NT2/D1 (cell line): ENCODE results near the gene PRKAB1.

Experiments
- DNase-seq: peaks from one replicate; pipeline ENCODE4 v3.0.0-alpha.2; 2011; ENCODE audit warnings: low read depth, low spot score
- H3K27me3 ChIP-seq: 2 replicates; pipeline ENCODE4 v1.6.0; 2011; ENCODE audit warnings: mild to moderate bottlenecking; ENCODE audit not compliant: insufficient read length, insufficient read depth
- H3K36me3 ChIP-seq: 2 replicates; pipeline ENCODE4 v1.6.1; 2011; ENCODE audit warnings: mild to moderate bottlenecking, low read length, mixed read lengths; ENCODE audit not compliant: insufficient read depth, insufficient read length
- H3K4me1 ChIP-seq: 2 replicates; pipeline ENCODE4 v1.5.1; 2011; ENCODE audit not compliant: insufficient read depth, insufficient read length
- H3K4me3 ChIP-seq: 2 replicates; pipeline ENCODE4 v1.5.1; 2011; ENCODE audit warnings: low read depth; ENCODE audit not compliant: insufficient read length
- H3K9ac ChIP-seq: 2 replicates; pipeline ENCODE4 v1.6.0; 2011; ENCODE audit warnings: low read depth; ENCODE audit not compliant: insufficient read length
- H3K9me3 ChIP-seq: 2 replicates; pipeline ENCODE4 v1.5.1; 2011; ENCODE audit warnings: mild to moderate bottlenecking, low read length; ENCODE audit not compliant: insufficient read depth
- SUZ12 ChIP-seq: IDR thresholded peaks from 2 replicates; pipeline ENCODE4 v1.6.1; 2011; ENCODE audit not compliant: insufficient read length, insufficient read depth; ENCODE audit errors: extremely low read depth
- YY1 ChIP-seq: IDR thresholded peaks from 2 replicates; pipeline ENCODE4 v1.6.1; 2011; ENCODE audit not compliant: insufficient read length, insufficient read depth
- ZNF274 ChIP-seq: IDR thresholded peaks from 2 replicates; pipeline ENCODE4 v1.6.1; 2011; ENCODE audit warnings: mild to moderate bottlenecking, low read depth, low read length

Gene PRKAB1

DNA sequence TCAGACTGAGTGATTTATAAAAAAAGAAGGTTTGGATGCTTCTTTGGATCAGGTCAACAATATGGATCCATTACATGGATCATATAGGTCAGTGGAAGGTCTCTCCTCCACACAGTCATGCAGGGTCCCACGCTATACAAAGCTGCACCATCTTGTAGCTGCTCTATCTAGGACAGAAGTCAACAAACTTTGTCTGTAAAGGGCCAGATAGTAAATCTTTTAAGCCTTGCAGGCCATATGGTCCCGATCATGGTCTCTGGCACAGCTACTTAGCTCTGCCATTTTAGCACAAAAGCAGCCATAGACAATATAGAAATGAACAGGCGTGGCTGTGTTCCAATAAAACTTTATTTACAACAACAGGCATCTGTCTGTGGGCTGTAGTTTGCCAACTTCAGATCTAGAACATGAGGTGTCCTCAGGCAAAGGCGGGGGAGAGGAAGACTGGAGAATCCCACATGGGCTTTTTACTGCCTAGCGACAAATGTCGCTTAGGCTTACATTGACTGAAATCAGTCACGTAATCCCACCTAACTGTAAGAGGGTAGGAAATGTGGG is 37.6 kb upstream of the PRKAB1 start:
- no peaks in the 10 kb centered on the region for H3K36me3 ChIP-seq
- no peak for DNase-seq
- no peaks in the 10 kb centered on the region; the same call in 1 of the 2 replicates for H3K9me3 ChIP-seq
- peaks cover 2% of the 10 kb centered on the region for H3K4me1 ChIP-seq
- no peak overlapping the region for H3K4me3 ChIP-seq
- H3K27me3 ChIP-seq: no peaks in the 10 kb centered on the region
- TF ChIP-seq SUZ12 (no peak), ZNF274 (no peak), YY1 (no peak)
- H3K9ac ChIP-seq: no peak overlapping the region

DNA sequence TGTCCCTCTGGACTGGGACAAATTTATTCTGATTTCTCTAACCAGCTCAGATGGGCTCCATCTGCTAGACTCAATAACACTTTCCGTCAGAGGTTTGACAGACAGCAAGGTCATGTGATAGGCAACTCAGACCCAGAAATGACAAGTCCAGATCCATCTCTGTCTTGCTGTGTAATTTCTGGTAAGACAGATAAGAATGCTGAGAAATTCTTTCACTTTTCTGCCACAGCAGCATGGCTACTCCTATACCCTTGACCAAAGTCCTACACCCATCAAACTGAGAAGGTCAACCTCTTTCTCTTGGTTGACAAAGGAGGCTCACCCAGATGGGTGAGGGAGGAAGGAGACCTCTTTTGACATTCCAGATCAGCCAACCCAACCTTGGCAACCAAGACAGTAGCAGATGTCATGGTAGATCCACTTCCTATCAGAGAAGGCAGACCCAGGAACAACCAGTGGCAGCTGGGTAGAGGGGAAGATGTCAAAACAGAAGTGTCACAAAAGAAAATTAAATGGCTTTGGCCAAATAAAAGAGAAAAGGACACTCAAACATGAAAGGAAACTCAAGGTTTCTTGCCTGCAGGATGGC is 36.9 kb upstream of the PRKAB1 start:
- Histone ChIP-seq H3K9me3 (no peaks in the 10 kb centered on the region; the same call in 1 of the 2 replicates), H3K9ac (no peak overlapping the region), H3K4me1 (peaks cover 2% of the 10 kb centered on the region), H3K4me3 (no peak overlapping the region), H3K27me3 (no peaks in the 10 kb centered on the region), H3K36me3 (no peaks in the 10 kb centered on the region)
- TF ChIP-seq YY1 (no peak), ZNF274 (no peak), SUZ12 (no peak)
- no peak for DNase-seq

- H3K36me3 ChIP-seq: no peaks in the 10 kb centered on the region
These were observed 35.8 kb upstream of the PRKAB1 start for GRCh38 chr12:119631930-119632678.

GRCh38 chr12:119634743-119635142 is 33.2 kb upstream of the PRKAB1 start:
- H3K9ac ChIP-seq: no peak overlapping the region
- DNase-seq: no peak
- H3K27me3 ChIP-seq: no peaks in the 10 kb centered on the region
- no peaks in the 10 kb centered on the region for H3K9me3 ChIP-seq
- H3K4me3 ChIP-seq: no peak overlapping the region
- TF ChIP-seq ZNF274: no peak
- TF ChIP-seq SUZ12: no peak
- H3K36me3 ChIP-seq: no peaks in the 10 kb centered on the region
- H3K4me1 ChIP-seq: no peaks in the 10 kb centered on the region

More at GRCh38 chr12:119631930-119632678, 35.8 kb upstream of the PRKAB1 start:
- Histone ChIP-seq H3K27me3 (no peaks in the 10 kb centered on the region), H3K4me3 (no peak overlapping the region), H3K9me3 (no peaks in the 10 kb centered on the region; the same call in 1 of the 2 replicates), H3K9ac (no peak overlapping the region), H3K4me1 (peaks cover 2% of the 10 kb centered on the region)
- no peak for TF ChIP-seq SUZ12
- DNase-seq: no peak

DNA sequence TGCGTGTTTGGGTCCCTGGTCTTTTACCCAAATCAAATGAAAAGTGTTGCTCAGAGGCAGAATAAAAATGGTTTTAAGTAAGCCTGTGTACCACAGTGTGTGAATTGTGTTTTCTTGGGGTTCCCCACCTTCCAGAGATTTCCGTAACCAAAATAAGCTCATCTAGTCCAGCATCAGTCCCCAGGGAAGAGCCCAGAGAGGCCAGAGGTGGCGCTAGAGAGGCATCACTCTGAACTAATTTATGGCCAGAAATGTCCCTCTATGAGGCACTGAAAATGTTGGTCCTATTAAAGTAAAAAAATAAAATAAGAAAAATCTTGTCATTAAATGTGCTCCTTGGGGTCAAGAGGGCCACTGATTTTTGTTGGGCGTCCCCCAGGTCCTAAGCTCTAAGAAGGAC is 24.9 kb upstream of the PRKAB1 start:
- Histone ChIP-seq H3K9me3 (no peaks in the 10 kb centered on the region), H3K4me1 (no peaks in the 10 kb centered on the region), H3K27me3 (no peaks in the 10 kb centered on the region), H3K36me3 (no peaks in the 10 kb centered on the region), H3K9ac (no peak overlapping the region), H3K4me3 (no peak overlapping the region)
- TF ChIP-seq ZNF274 (no peak), YY1 (no peak), SUZ12 (no peak)
- DNase-seq: peak; percentile 15

DNA sequence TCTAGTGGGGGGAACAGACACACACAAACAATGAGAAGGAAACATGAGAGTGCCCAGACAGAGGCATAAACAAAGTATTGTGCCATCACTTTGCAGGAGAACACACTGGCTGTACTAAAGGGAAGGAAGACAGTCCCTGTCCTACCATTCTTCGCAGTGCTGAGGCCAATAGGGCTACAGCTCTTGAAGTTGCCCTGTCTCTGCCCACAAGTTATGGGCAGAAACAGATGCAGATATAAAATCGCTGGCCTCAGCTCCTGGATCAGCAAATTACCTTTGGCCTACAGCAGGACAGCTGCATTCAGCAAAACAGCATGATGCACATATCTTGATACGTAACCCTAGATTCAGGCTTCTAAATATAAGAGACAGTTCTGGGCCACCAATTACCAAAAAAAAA is 23.0 kb upstream of the PRKAB1 start:
- H3K9me3 ChIP-seq: no peaks in the 10 kb centered on the region
- H3K36me3 ChIP-seq: no peaks in the 10 kb centered on the region
- no peaks in the 10 kb centered on the region for H3K27me3 ChIP-seq
- no peaks in the 10 kb centered on the region for H3K4me1 ChIP-seq
- H3K4me3 ChIP-seq: no peak overlapping the region
- no peak overlapping the region for H3K9ac ChIP-seq
- no peak for DNase-seq
- TF ChIP-seq ZNF274: no peak
- no peak for TF ChIP-seq SUZ12
- TF ChIP-seq YY1: no peak

DNA sequence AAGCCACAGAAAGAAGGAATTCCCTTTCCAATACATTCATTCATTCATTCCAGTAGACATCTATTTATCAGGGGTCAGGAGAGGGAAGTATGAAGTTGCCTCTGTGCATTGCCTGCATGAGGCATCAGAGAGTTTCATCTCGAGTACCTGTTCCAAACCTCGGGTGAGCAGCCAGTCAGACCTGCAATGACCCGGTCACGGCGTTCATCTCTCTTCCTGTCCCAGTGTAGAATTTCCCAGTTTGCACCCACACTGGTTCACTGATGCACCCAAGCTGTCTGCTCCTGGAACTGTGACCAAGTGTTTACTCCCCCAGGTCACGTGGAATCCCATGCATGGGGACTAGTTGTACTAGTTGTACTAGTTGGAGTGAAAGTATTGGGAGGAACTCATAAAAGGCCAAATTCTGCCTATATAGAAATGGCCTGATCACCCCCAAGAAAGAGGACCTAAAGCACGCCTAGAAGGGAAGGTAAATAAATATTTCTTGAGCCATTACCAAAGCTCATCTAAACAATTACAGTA is 22.3 kb upstream of the PRKAB1 start:
- TF ChIP-seq ZNF274 (no peak), SUZ12 (no peak), YY1 (no peak)
- no peaks in the 10 kb centered on the region for H3K9me3 ChIP-seq
- H3K4me3 ChIP-seq: no peak overlapping the region
- no peaks in the 10 kb centered on the region for H3K36me3 ChIP-seq
- no peaks in the 10 kb centered on the region for H3K27me3 ChIP-seq
- H3K4me1 ChIP-seq: no peaks in the 10 kb centered on the region
- DNase-seq: no peak
- H3K9ac ChIP-seq: no peak overlapping the region
